Adrenal gland (tissue), 12 donors: Measurements from ENCODE around the gene CPED1. TPM values are rescaled to one million over a fixed set of nuclear protein-coding genes. Genes with fewer than 3 reads are reported as not detected.

Source experiments
- DNase-seq, 7 donors: peaks; one replicate each; pipeline ENCODE4 v3.0.0-alpha.2; 2019 to 2020
- H3K27ac ChIP-seq, 5 donors: fragments of 200-600 bp; sonication (generic) in 4 of 5; 1 replicate in 3 of 5; 2 replicates in 2 of 5; pipeline versions ENCODE4 v1.5.1 to v1.8.0; 2016 to 2020; ENCODE audit warnings: mild to moderate bottlenecking in 1 of 5
- H3K27me3 ChIP-seq: fragments of 200-600 bp; 2 replicates; pipeline ENCODE4 v1.8.0; 2021
- H3K36me3 ChIP-seq, 2 donors: fragments of 200-600 bp; replicated peaks in 1 of 2; 1 replicate in 1 of 2; 2 replicates in 1 of 2; pipeline versions ENCODE4 v1.5.1 to v1.8.0; 2018 to 2022
- H3K4me1 ChIP-seq, 2 donors: fragments of 200-600 bp; replicated peaks in 1 of 2; 1 replicate in 1 of 2; 2 replicates in 1 of 2; pipeline versions ENCODE4 v1.5.1 to v1.8.0; 2018 to 2021
- H3K4me3 ChIP-seq, 4 donors: fragments of 200-600 bp; sonication (generic) in 3 of 4; one replicate each; pipeline ENCODE4 v1.5.1; 2016 to 2018
- H3K9me3 ChIP-seq, 3 donors: fragments of 200-600 bp; sonication (generic) in 1 of 3; replicated peaks in 1 of 3; 1 replicate in 2 of 3; 2 replicates in 1 of 3; pipeline versions ENCODE4 v1.5.1 to v1.8.0; 2016 to 2021
- POLR2A ChIP-seq, 2 donors: fragments of 450-650 bp; IDR thresholded peaks; one replicate each; pipeline ENCODE4 v1.6.1; 2017; ENCODE audit warnings: antibody characterized with exemption in 2 of 2, mild to moderate bottlenecking in 2 of 2, moderate library complexity in 1 of 2
- WGBS, 4 donors: extraction: QIAGEN DNeasy Blood & Tissue Kit in 2 of 4; methylation state at CpG; one replicate each; pipeline versions ENCODE4 v1.1.5 to v1.1.7; 2013 to 2017; 5-methylcytosine and 5-hydroxymethylcytosine counted together
- intact Hi-C, 2 donors: fragments of 100-400 bp; cut with DNase I; formaldehyde crosslinking; loops; one replicate each; pipeline versions ENCODE4 v1.14.1 to v1.15.0; 2022 to 2023
- polyA plus RNA-seq, 3 donors: library from polyadenylated mRNA; stranded (reverse); fragments of 200-250 nt in 2 of 3; fragments of 350-450 nt in 1 of 3; fragmentation: Illumina TruSeq in 1 of 3; extraction: RNeasy Lipid Tissue Mini Kit (QIAGEN cat#74804) in 1 of 3; gene quantifications; one replicate each; pipeline ENCODE4 v1.2.3, GENCODE V29; 2013 to 2014
- total RNA-seq, 9 donors: library from RNA; depleted of rRNA in 4 of 9; stranded (reverse); fragments of >200 nt in 4 of 9; fragments of 120-200 nt in 1 of 9; fragmentation: NEBNext Ultra II Directional in 1 of 9; extraction: Animal tissue kit (Norgen Biotek cat#: 25700) in 1 of 9; gene quantifications; one replicate each; pipeline versions ENCODE4 v1.1.0 to v1.2.4, GENCODE V29; 2013 to 2023
- TF ChIP-seq, protein P1 (sequence below), 6 experiments: fragments of 450-650 bp in 4 of 6; fragments of 200-600 bp in 2 of 6; sonication (generic) in 1 of 6; IDR thresholded peaks; 1 replicate in 5 of 6; 2 replicates in 1 of 6; pipeline versions ENCODE4 v1.5.1 to v1.8.0; 2016 to 2021; ENCODE audit warnings: antibody characterized with exemption in 6 of 6, mild to moderate bottlenecking in 2 of 6, moderate library complexity in 1 of 6
- donor health status: healthy with polysubstance abuse.
- donor health status: Bipolar disorder and iron deficiency.
- donor health status: DM: yes; HTN: yes; CAD: no.
- donor health status: DM: no; HTN: no; CAD: no.
- donor health status: DM: no; HTN: no; CAD: no.
- donor health status: DM: yes; HTN: yes; CAD: no.

CPED1 gene
- total and polyA plus RNA-seq, 12 donors: 5.2 to 72.2 (median 40.7) TPM

DNA sequence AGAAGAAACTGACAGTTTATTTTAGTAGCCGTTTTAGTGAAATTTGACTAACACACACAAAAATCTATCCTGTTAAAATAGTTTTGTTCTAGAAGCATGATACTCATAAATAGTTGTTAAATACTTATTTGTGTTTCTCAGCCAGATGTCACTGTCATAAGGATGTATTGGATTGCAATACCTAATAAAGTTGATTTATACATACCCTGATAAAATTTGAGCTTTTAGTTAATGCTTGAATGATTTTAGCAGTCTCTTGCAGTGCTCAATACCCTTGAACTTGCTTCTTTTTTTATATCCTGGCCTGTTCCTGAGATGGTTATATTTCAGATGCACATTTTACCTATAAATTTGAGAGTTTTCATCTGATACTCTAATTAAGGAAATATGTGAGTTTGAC is 27.8 kb upstream of the CPED1 start:
- peaks cover 0 to 11% of the 10 kb centered on the region in 2 donors for H3K4me1 ChIP-seq
- 87 to 95% (median 91%) methylated on average over 1 of the region's 1 CpG for WGBS, 4 donors
- H3K4me3 ChIP-seq: no peak overlapping the region
- peaks cover 0 to 27% of the 10 kb centered on the region in 2 donors for H3K36me3 ChIP-seq
- no peak overlapping the region for H3K27ac ChIP-seq
- intact Hi-C loops: no loop called here
- H3K27me3 ChIP-seq: no peaks in the 10 kb centered on the region
- DNase-seq: no peak
- no peaks in the 10 kb centered on the region for H3K9me3 ChIP-seq
- TF ChIP-seq POLR2A (IDR thresholded peaks at IDR 0.05): no peak
- TF ChIP-seq, protein P1, sequence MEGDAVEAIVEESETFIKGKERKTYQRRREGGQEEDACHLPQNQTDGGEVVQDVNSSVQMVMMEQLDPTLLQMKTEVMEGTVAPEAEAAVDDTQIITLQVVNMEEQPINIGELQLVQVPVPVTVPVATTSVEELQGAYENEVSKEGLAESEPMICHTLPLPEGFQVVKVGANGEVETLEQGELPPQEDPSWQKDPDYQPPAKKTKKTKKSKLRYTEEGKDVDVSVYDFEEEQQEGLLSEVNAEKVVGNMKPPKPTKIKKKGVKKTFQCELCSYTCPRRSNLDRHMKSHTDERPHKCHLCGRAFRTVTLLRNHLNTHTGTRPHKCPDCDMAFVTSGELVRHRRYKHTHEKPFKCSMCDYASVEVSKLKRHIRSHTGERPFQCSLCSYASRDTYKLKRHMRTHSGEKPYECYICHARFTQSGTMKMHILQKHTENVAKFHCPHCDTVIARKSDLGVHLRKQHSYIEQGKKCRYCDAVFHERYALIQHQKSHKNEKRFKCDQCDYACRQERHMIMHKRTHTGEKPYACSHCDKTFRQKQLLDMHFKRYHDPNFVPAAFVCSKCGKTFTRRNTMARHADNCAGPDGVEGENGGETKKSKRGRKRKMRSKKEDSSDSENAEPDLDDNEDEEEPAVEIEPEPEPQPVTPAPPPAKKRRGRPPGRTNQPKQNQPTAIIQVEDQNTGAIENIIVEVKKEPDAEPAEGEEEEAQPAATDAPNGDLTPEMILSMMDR (IDR thresholded peaks at IDR 0.05): no peak

DNA sequence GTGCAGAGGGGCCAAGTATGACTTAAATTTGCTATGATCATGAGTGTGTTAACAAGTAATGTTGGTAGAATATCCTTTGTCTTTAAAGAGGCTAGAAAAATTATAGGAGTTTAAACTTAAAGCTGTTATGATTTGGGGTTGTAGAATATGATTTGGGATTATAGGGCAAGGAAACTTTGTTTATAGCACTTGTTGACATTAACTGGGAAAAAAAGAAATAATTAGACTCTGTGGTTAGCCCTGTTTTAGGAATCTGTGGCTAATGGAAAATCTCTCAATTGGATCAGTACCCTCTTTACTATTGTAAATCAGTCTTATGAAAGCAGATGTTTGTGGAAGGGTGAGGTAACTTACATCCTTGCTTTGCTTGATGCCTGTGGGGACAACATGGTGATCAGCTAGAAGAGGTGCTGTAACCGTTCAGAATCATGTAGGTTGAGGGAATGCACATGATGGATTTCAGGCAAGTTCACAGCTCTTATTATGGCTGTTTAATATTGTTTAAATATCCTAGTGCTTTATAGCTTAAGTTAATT is 26.8 kb upstream of the CPED1 start:
- no peaks in the 10 kb centered on the region for H3K9me3 ChIP-seq
- peaks cover 0 to 17% of the 10 kb centered on the region in 2 donors for H3K36me3 ChIP-seq
- TF ChIP-seq, protein P1 (IDR thresholded peaks at IDR 0.05): no peak
- no peak for TF ChIP-seq POLR2A (IDR thresholded peaks at IDR 0.05)
- no peaks in the 10 kb centered on the region for H3K27me3 ChIP-seq
- WGBS, 4 donors: 87 to 98% (median 91%) methylated on average over 1 of the region's 1 CpG
- DNase-seq: no peak
- no peak overlapping the region for H3K4me3 ChIP-seq
- intact Hi-C loops: no loop called here
- H3K27ac ChIP-seq: no peak overlapping the region
- H3K4me1 ChIP-seq: peaks cover 0 to 11% of the 10 kb centered on the region in 2 donors

DNA sequence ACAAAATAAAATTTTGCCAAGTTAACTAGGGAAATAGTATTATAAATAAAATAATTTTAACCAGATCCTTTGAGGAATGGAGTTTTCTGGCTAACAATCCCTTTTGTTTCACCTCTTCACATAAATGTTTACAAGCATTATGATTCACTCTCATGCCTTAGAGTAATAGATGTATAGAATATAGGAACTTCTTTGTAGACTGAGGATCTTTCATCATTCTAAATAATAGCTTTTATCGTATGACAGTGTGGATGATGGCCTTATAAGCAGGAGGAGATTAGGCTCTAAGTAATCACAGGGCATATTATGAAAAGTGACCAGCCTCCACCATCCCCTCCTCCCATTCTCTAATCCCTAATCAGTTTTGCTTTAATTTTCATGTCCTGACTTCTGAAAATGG is 24.4 kb upstream of the CPED1 start:
- Histone ChIP-seq H3K36me3 (peaks cover 0 to 23% of the 10 kb centered on the region in 2 donors), H3K4me3 (no peak overlapping the region), H3K4me1 (peaks cover 0 to 11% of the 10 kb centered on the region in 2 donors), H3K27me3 (no peaks in the 10 kb centered on the region), H3K27ac (no peak overlapping the region), H3K9me3 (no peaks in the 10 kb centered on the region)
- intact Hi-C loops: no loop called here
- no peak for DNase-seq
- no peak for TF ChIP-seq POLR2A (IDR thresholded peaks at IDR 0.05)
- 90 to 100% (median 95%) methylated on average over 1 of the region's 1 CpG for WGBS, 4 donors

DNA sequence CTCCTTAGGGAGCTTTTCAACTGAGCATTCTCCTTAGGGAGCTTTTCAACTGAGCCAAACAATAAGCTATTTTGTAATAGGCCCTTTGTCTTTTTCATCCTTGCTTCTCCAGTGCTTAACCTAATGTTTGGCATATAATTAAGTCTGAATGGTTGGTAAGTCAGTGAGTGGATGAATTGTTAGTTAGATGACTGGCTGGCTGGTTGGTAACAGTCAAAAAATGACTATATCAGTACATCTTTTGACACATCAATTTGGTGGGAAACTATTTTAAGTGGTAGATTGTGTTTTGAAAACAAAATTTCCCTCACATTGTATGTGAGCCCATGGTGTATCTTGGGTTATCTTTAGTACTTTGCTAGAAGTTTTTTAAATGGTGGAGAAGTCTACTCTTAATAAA is 21.6 kb upstream of the CPED1 start:
- Histone ChIP-seq H3K4me3 (no peak overlapping the region), H3K27me3 (no peaks in the 10 kb centered on the region), H3K9me3 (no peaks in the 10 kb centered on the region), H3K36me3 (peaks cover 0 to 46% of the 10 kb centered on the region in 2 donors), H3K27ac (no peak overlapping the region), H3K4me1 (peaks cover 0 to 6% of the 10 kb centered on the region in 2 donors)
- intact Hi-C loops: no loop called here
- no peak for DNase-seq
- TF ChIP-seq, protein P1 (IDR thresholded peaks at IDR 0.05): no peak
- no peak for TF ChIP-seq POLR2A (IDR thresholded peaks at IDR 0.05)

DNA sequence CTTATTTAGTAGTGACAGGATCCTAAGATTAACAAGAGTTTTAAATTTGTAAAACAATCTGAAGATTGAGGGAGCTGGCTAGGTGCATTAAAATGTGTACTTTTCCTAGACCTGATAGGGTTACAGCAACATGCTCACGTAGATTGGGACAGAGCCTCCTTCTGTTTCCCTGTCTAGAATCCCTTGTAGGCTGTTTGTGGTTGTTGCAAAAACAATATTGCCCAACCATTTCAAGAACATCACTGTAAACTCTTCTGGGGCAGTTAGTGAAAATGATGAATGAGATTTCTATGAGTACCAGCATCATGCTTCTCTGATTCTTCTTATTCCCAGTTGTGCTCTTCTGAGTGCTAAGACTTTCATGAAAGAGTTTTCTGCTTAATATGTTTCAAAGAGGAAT is 14.7 kb upstream of the CPED1 start:
- 65 to 90% (median 75%) methylated on average over 1 of the region's 1 CpG for WGBS, 4 donors
- Histone ChIP-seq H3K27ac (no peak overlapping the region), H3K9me3 (no peaks in the 10 kb centered on the region), H3K4me1 (no peaks in the 10 kb centered on the region), H3K4me3 (no peak overlapping the region), H3K36me3 (peaks cover 0 to 66% of the 10 kb centered on the region in 2 donors), H3K27me3 (no peaks in the 10 kb centered on the region)
- no peak for DNase-seq
- no peak for TF ChIP-seq POLR2A (IDR thresholded peaks at IDR 0.05)
- TF ChIP-seq, protein P1 (IDR thresholded peaks at IDR 0.05): no peak
- intact Hi-C loops: no loop called here
